SK-N-MC (cell line): ENCODE measurements around the gene LDLRAD3.

Experiments
- EZH2 ChIP-seq: fragments of 200-600 bp; sonication (generic); IDR thresholded peaks from one replicate; pipeline ENCODE4 v1.6.1; 2017; ENCODE audit warnings: antibody characterized with exemption
- POLR2AphosphoS5 ChIP-seq: IDR thresholded peaks from 2 replicates; pipeline ENCODE4 v1.6.1; 2012; ENCODE audit warnings: mild to moderate bottlenecking, low read depth, low read length, borderline replicate concordance

DNA sequence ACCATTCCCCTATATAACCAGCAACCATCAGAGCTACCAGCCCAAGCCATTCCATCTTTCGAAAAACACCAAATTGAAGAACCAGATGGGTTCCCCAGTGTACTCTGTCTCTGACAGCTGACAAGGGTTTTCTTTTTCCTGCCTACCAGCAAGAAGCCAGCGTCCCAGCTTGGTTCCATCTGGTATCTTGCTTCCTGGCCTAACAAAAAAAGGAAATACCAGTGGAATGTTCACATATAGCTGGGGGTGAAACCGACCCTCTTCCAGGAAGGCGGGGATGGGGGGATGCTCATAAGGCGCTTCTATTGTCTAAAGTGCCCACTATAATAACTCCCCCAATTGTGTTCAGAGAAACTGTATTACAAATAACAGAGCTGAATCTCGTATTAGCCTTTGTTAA is 172.3 kb downstream of the LDLRAD3 start:
- TF ChIP-seq EZH2 (no peak), POLR2AphosphoS5 (no peak)
